Body of pancreas (tissue), 4 donors: Measurements from ENCODE around the gene MLLT11.
"Not testable (repeated sequence)": the region's sequence is repeated elsewhere in the genome, so short reads cannot be mapped to it uniquely, and the experiment has no call there.

ENCODE experiments used
- POLR2A ChIP-seq, 3 donors: fragments of 450-650 bp; IDR thresholded peaks; one replicate each; pipeline ENCODE4 v1.6.1; 2016; ENCODE audit warnings: antibody characterized with exemption in 3 of 3, mild to moderate bottlenecking in 2 of 3
- TF ChIP-seq, protein P1 (sequence below), 7 experiments: fragments of 450-650 bp in 4 of 7; fragments of 200-600 bp in 3 of 7; sonication (generic) in 3 of 7; IDR thresholded peaks; one replicate each; pipeline ENCODE4 v1.5.1; 2016 to 2019; ENCODE audit warnings: antibody characterized with exemption in 7 of 7

DNA sequence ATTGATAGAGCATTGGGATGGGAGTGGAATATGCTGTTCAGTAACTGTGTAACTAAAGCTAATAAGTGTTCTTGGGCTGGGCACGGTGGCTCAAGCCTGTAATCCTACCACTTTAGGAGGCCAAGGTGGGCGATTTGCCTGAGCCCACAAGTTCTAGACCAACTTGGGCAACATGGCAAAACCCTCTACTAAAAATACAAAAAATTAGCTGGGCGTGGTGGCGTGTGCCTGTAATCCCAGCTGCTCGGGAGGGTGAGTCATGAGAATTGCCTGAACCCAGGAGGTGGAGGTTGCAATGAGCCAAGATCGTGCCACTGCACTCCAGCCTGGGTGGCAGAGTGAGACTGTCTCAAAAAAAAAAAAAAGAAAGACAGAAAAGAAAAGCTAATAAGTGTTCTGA is 37.2 kb downstream of the MLLT11 start:
- TF ChIP-seq, protein P1, sequence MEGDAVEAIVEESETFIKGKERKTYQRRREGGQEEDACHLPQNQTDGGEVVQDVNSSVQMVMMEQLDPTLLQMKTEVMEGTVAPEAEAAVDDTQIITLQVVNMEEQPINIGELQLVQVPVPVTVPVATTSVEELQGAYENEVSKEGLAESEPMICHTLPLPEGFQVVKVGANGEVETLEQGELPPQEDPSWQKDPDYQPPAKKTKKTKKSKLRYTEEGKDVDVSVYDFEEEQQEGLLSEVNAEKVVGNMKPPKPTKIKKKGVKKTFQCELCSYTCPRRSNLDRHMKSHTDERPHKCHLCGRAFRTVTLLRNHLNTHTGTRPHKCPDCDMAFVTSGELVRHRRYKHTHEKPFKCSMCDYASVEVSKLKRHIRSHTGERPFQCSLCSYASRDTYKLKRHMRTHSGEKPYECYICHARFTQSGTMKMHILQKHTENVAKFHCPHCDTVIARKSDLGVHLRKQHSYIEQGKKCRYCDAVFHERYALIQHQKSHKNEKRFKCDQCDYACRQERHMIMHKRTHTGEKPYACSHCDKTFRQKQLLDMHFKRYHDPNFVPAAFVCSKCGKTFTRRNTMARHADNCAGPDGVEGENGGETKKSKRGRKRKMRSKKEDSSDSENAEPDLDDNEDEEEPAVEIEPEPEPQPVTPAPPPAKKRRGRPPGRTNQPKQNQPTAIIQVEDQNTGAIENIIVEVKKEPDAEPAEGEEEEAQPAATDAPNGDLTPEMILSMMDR (IDR thresholded peaks at IDR 0.05) = not testable (repeated sequence)
- not testable (repeated sequence) for TF ChIP-seq POLR2A (IDR thresholded peaks at IDR 0.05)
